Measurements from ENCODE around the gene SYCP3.
"Not testable (repeated sequence)": the region's sequence is repeated elsewhere in the genome, so short reads cannot be mapped to it uniquely, and the experiment has no call there.

Gene SYCP3

GRCh38 chr12:101759396-101760047 is 20.3 kb upstream of the SYCP3 start:
- peak; percentile 16 to 57 (median 45) for DNase-seq

GRCh38 chr12:101750152-101750551 is 10.9 kb upstream of the SYCP3 start:
- no peak for DNase-seq

- DNase-seq, result no peak
Measured at GRCh38 chr12:101749657-101750056, 10.4 kb upstream of the SYCP3 start.

GRCh38 chr12:101748907-101749306 is 9.6 kb upstream of the SYCP3 start:
- no peak for DNase-seq

- DNase-seq, result no peak
Measured at GRCh38 chr12:101747697-101748096, 8.4 kb upstream of the SYCP3 start.

GRCh38 chr12:101746661-101747060 is 7.4 kb upstream of the SYCP3 start:
- no peak for DNase-seq

GRCh38 chr12:101746196-101746595 is 6.9 kb upstream of the SYCP3 start:
- DNase-seq, result peak in 1 of 3 experiments; percentile 8

- DNase-seq, result no peak
Measured at GRCh38 chr12:101745481-101745880, 6.2 kb upstream of the SYCP3 start.

GRCh38 chr12:101743724-101744472 is 4.6 kb upstream of the SYCP3 start:
- no peak for DNase-seq

GRCh38 chr12:101743242-101743641 is 4.0 kb upstream of the SYCP3 start:
- no peak for DNase-seq

GRCh38 chr12:101740980-101741379 is 1.7 kb upstream of the SYCP3 start:
- DNase-seq, result no peak

GRCh38 chr12:101740566-101740965 is 1.3 kb upstream of the SYCP3 start:
- DNase-seq, result no peak

- no peak for DNase-seq
Measured at GRCh38 chr12:101737476-101737875, 1.8 kb downstream of the SYCP3 start.

- not testable (repeated sequence) for DNase-seq
Measured at GRCh38 chr12:101734482-101734881, 4.8 kb downstream of the SYCP3 start.

GRCh38 chr12:101733166-101733565 is 6.1 kb downstream of the SYCP3 start:
- DNase-seq, result no peak

- DNase-seq, result no peak
Measured at GRCh38 chr12:101732318-101732717, 6.9 kb downstream of the SYCP3 start.

- no peak for DNase-seq
Measured at GRCh38 chr12:101729842-101730241, 9.4 kb downstream of the SYCP3 start.

GRCh38 chr12:101727098-101727497 is 12.2 kb downstream of the SYCP3 start:
- no peak for DNase-seq

GRCh38 chr12:101722392-101722791 is 16.9 kb downstream of the SYCP3 start:
- DNase-seq, result no peak

GRCh38 chr12:101720118-101720517 is 19.1 kb downstream of the SYCP3 start:
- no peak for DNase-seq

GRCh38 chr12:101719566-101719965 is 19.7 kb downstream of the SYCP3 start:
- DNase-seq, result no peak

GRCh38 chr12:101714877-101715444 is 24.3 kb downstream of the SYCP3 start:
- no peak for DNase-seq

GRCh38 chr12:101713930-101714329 is 25.3 kb downstream of the SYCP3 start:
- DNase-seq, result no peak

GRCh38 chr12:101713059-101713682 is 26.1 kb downstream of the SYCP3 start:
- DNase-seq, result no peak

Measured in NCI-H1417 (cell line).